Erythroblast (primary cell): Measurements from ENCODE around the gene CD300LB.

Experiments
- GATA1 ChIP-seq: IDR thresholded peaks from 2 replicates; pipeline ENCODE4 v1.6.1; 2011; ENCODE audit warnings: low read depth, mild to moderate bottlenecking, control low read depth, low read length, moderate library complexity
- POLR2A ChIP-seq: IDR thresholded peaks from 2 replicates; pipeline ENCODE4 v1.6.1; 2011; ENCODE audit warnings: mild to moderate bottlenecking, low read length

DNA sequence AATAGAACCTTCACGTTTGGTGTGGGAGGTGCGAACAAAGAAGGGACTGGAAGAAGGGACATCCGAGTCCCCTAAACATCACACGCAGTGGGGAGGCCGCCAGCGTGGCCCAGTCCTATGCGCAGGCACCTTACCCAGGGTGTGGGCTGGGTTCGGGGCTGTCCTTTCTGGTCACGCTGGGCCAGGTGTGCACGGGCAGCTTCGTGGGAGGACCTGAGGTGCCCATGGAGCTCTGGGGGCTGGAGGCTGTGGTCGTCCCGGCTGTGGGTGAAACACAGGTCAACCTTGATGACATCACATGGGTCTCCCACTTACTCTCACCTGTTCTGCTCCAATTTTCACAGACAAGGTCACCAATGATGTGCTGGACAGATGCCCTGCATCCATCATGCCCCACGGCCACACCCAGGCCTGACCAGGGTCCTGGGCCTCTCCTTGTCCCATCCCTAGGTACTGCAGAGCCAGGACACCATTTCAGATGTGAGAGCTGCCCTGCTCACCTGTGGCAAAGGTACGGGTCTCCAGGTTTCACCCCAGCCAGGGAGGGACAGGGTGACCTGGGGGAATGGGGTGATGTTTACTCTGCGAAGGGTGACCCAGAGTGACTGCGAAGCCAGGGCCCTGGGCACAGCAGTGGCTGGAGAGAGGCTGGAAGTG is 11.6 kb upstream of the CD300LB start:
- TF ChIP-seq POLR2A (no peak), GATA1 (no peak)
